Activated naive CD4-positive, alpha-beta T cell treated with anti-CD3 and anti-CD28 coated beads, Interleukin-2, amount 10 ng/mL, durations not matched to agents 7 days and 5 days (primary cell): ENCODE results near the gene PITPNC1.
"Not testable (repeated sequence)": the region's sequence is repeated elsewhere in the genome, so short reads cannot be mapped to it uniquely, and the experiment has no call there.

Source experiments
- CTCF ChIA-PET: fragments of 350-600 bp; sonication (Branson Sonifier 250); formaldehyde crosslinking; loops from one replicate; lab custom pipeline; 2021; ENCODE audit warnings: antibody characterized with exemption; lab: Charles Lee
- DNase-seq: peaks from one replicate; pipeline ENCODE4 v3.0.0-alpha.2; 2020
- H3K27ac Mint-ChIP-seq: one replicate; pipeline ENCODE4 v1.8.0; 2021; ENCODE audit warnings: mild to moderate bottlenecking, moderate library complexity, mixed read lengths
- H3K27me3 Mint-ChIP-seq: one replicate; pipeline ENCODE4 v1.8.0; 2021; ENCODE audit warnings: mild to moderate bottlenecking, mixed read lengths
- H3K36me3 Mint-ChIP-seq: one replicate; pipeline ENCODE4 v1.8.0; 2021; ENCODE audit warnings: mixed read lengths
- H3K4me1 Mint-ChIP-seq: one replicate; pipeline ENCODE4 v1.8.0; 2021; ENCODE audit warnings: mixed read lengths
- H3K4me3 Mint-ChIP-seq: one replicate; pipeline ENCODE4 v1.8.0; 2021; ENCODE audit warnings: mild to moderate bottlenecking, moderate library complexity, mixed read lengths
- H3K9me3 Mint-ChIP-seq: one replicate; pipeline ENCODE4 v1.8.0; 2021; ENCODE audit warnings: mixed read lengths

Gene PITPNC1

DNA sequence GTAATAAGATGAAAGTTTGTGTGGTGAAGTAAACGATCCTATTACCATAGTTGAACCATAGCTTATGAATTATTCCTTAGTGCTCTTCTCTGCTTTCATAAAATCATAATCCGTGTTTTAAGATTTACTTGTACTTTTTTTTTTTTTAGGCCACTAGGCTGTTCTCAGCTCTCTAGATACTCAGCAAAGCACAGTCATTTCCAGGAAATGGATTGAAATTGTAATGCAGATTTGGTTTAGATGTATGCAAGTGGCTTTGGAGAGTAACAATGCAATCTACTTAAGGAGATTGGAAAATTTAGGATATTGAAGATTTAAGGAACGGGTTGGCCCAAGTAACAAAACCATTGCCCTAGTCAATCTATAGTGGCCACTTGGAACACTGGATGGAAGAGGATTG is 125.1 kb downstream of the PITPNC1 start:
- Mint-ChIP-seq H3K36me3 (peaks cover 5% of the 10 kb centered on the region), H3K9me3 (peaks cover 3% of the 10 kb centered on the region), H3K4me1 (peaks cover 28% of the 10 kb centered on the region), H3K4me3 (no peak overlapping the region), H3K27ac (no peak overlapping the region), H3K27me3 (no peaks in the 10 kb centered on the region)
- no peak for DNase-seq
- CTCF ChIA-PET, result interaction anchor here (0.7 to 1.1 kb wide), 2 partner anchors 115 to 144 kb away, joined by 3 to 6 read pairs; no protein-coding TSS in a partner anchor

- peaks cover 8% of the 10 kb centered on the region for H3K9me3 Mint-ChIP-seq
- H3K27ac Mint-ChIP-seq, result no peak overlapping the region
- peaks cover 10% of the 10 kb centered on the region for H3K36me3 Mint-ChIP-seq
- CTCF ChIA-PET, result interaction anchor here (0.6 kb wide), 1 partner anchor 10 kb away, joined by 3 read pairs; no protein-coding TSS in a partner anchor
- H3K4me1 Mint-ChIP-seq, result peaks cover 28% of the 10 kb centered on the region
- DNase-seq, result no peak
- H3K4me3 Mint-ChIP-seq, result no peak overlapping the region
- H3K27me3 Mint-ChIP-seq, result no peaks in the 10 kb centered on the region
These were observed 126.1 kb downstream of the PITPNC1 start for GRCh38 chr17:67503184-67503583.

DNA sequence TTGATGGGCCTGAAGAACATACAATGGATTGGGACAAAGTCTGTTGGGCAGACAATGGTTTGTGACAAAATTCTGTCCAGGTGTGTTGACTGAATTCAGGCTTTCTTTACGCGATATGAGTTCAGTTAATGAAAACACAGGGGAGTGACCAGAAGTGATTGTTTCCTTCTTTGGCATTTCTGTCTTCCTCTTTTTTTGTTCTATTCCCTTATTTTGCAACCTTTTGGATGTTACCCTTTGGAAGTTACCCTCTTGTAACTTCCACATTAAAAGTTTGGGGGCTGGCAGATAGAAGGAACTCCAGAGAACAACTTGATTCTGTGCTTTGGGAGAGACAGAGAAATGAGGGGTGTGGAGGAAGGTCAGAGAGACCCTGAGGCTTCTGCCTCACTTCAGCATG is 126.7 kb downstream of the PITPNC1 start:
- H3K27ac Mint-ChIP-seq, result peak overlapping the region; percentile 16
- H3K4me3 Mint-ChIP-seq, result no peak overlapping the region
- H3K27me3 Mint-ChIP-seq, result no peaks in the 10 kb centered on the region
- CTCF ChIA-PET, result interaction anchor here (0.6 kb wide), 1 partner anchor 10 kb away, joined by 3 read pairs; no protein-coding TSS in a partner anchor
- H3K36me3 Mint-ChIP-seq, result peaks cover 13% of the 10 kb centered on the region
- DNase-seq, result no peak
- H3K9me3 Mint-ChIP-seq, result peaks cover 12% of the 10 kb centered on the region
- H3K4me1 Mint-ChIP-seq, result peaks cover 28% of the 10 kb centered on the region

- CTCF ChIA-PET, result no interaction called here
- no peak overlapping the region for H3K4me3 Mint-ChIP-seq
- no peak overlapping the region for H3K27ac Mint-ChIP-seq
- peaks cover 13% of the 10 kb centered on the region for H3K36me3 Mint-ChIP-seq
- no peak for DNase-seq
- H3K4me1 Mint-ChIP-seq, result peaks cover 28% of the 10 kb centered on the region
- peaks cover 12% of the 10 kb centered on the region for H3K9me3 Mint-ChIP-seq
- H3K27me3 Mint-ChIP-seq, result no peaks in the 10 kb centered on the region
These were observed 127.1 kb downstream of the PITPNC1 start for GRCh38 chr17:67504182-67504581.

DNA sequence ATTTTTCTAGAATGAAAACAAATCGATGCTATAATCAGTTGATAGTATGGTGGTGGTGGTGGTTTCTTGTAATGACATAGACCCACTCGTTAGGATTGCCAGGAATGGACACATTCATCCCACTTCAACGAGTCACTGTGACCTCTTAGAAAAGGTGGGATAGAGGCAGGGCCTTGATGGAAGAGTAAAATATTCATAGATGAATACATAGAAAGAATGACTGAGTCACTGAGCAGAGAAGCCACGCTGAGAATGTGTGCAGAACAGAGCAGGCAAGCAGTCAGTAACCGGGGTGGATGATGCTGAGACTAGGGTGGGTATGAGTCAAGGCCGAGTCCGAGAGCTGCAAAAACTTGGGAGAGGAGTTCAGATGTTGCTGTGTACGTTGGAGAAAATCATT is 129.9 kb downstream of the PITPNC1 start:
- DNase-seq, result no peak
- H3K4me3 Mint-ChIP-seq, result no peak overlapping the region
- peaks cover 13% of the 10 kb centered on the region for H3K36me3 Mint-ChIP-seq
- peaks cover 12% of the 10 kb centered on the region for H3K9me3 Mint-ChIP-seq
- no peaks in the 10 kb centered on the region for H3K27me3 Mint-ChIP-seq
- CTCF ChIA-PET, result no interaction called here
- no peak overlapping the region for H3K27ac Mint-ChIP-seq
- H3K4me1 Mint-ChIP-seq, result peaks cover 29% of the 10 kb centered on the region

DNA sequence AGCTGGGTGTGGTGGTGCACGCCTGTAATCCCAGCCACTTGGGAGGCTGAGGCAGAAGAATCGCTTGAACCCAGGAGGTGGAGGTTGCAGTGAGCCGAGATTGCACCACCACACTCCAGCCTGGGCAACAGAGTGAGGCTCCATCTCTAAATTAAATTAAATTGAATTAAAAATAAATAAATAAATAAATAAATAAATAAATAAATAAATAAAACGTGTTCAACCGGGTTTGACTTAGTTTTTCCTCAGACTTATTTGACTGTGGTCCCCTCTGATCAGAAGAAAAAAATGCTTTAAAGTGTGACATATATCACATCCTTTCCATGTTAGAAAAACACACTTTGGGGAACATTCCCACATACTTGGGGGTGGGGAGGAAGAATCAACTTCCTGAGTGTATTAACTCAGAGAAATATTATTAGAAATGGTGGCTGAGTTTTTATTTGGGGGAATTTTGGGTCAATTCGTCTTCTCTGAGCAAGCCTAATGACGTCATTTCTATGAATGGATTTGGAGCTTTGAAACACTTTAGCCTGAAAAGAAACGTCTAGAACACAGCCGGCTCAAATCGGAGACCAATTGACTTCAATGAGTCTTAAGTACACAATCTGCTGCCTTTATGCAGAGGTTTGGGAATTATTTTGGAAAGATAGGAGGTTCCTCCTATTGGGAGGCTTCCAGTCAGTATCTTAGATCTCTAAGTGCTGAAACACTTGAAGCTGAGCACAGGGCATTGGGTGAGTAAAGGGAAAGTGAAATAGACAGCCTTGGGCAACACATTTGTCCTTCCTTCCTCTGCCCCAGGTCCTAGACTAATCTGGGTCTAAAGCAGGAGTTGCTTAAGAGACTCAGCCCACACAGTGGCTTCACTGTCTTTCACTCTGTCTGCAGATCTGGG is 132.6 kb downstream of the PITPNC1 start:
- no peaks in the 10 kb centered on the region for H3K27me3 Mint-ChIP-seq
- CTCF ChIA-PET, result no interaction called here
- no peak overlapping the region for H3K4me3 Mint-ChIP-seq
- no peak for DNase-seq
- H3K27ac Mint-ChIP-seq, result no peak overlapping the region
- peaks cover 11% of the 10 kb centered on the region for H3K36me3 Mint-ChIP-seq
- H3K9me3 Mint-ChIP-seq, result peaks cover 12% of the 10 kb centered on the region
- H3K4me1 Mint-ChIP-seq, result peaks cover 16% of the 10 kb centered on the region

GRCh38 chr17:67511012-67511411 is 133.9 kb downstream of the PITPNC1 start:
- peaks cover 11% of the 10 kb centered on the region for H3K4me1 Mint-ChIP-seq
- no peaks in the 10 kb centered on the region for H3K27me3 Mint-ChIP-seq
- no peak for DNase-seq
- CTCF ChIA-PET, result interaction anchor here (1.4 kb wide), 1 partner anchor 35 kb away, joined by 3 read pairs; no protein-coding TSS in a partner anchor
- peaks cover 11% of the 10 kb centered on the region for H3K36me3 Mint-ChIP-seq
- H3K27ac Mint-ChIP-seq, result no peak overlapping the region
- H3K9me3 Mint-ChIP-seq, result peaks cover 12% of the 10 kb centered on the region
- no peak overlapping the region for H3K4me3 Mint-ChIP-seq

DNA sequence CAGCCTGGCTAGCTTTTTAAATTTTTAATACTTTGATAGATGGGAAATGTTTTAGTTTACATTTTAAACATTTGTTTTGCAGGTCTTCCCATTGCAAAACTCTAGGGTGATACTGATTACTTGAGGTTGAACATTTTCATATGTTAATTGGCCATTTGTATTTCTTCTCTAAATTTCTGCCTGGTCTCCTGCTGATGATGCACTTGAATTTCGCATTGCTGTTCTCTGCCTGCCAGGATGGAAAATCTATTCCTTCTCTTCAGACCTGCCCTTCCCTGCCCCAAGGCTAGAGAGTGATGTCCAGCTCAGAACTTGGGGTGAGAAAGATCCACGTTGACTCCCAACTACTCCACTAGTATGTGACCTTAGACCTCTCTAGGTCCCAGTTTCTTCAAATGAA is 134.7 kb downstream of the PITPNC1 start:
- Mint-ChIP-seq H3K36me3 (peaks cover 11% of the 10 kb centered on the region), H3K27me3 (no peaks in the 10 kb centered on the region), H3K9me3 (peaks cover 12% of the 10 kb centered on the region), H3K4me1 (peaks cover 11% of the 10 kb centered on the region), H3K27ac (no peak overlapping the region), H3K4me3 (no peak overlapping the region)
- DNase-seq, result no peak
- CTCF ChIA-PET, result interaction anchor here (1.4 kb wide), 1 partner anchor 36 kb away, joined by 3 read pairs; no protein-coding TSS in a partner anchor

DNA sequence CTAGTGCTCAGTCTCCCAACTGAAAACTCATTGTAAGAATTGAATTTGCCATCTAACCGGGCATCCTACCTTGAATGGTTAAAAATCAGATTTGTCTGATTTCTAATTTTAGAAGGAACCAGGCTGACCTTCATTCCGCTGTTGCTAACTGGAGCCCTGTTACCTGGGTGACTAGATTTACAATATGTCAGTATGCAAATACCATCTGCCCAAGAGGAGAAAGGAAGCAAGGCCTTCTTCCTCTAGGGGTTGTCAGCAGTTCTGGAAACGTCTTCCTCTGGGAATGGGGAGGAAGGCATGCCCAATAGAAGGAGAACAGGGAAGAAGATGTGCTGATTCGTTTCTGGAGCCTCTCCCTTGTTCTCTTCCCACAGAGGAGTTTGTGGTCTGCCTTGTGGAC is 137.9 kb downstream of the PITPNC1 start:
- CTCF ChIA-PET, result no interaction called here
- Mint-ChIP-seq H3K36me3 (peaks cover 2% of the 10 kb centered on the region), H3K9me3 (no peaks in the 10 kb centered on the region), H3K27ac (no peak overlapping the region), H3K27me3 (no peaks in the 10 kb centered on the region), H3K4me1 (peaks cover 19% of the 10 kb centered on the region), H3K4me3 (no peak overlapping the region)
- DNase-seq, result no peak

GRCh38 chr17:67515490-67516083 is 138.5 kb downstream of the PITPNC1 start:
- H3K27me3 Mint-ChIP-seq, result no peaks in the 10 kb centered on the region
- peaks cover 2% of the 10 kb centered on the region for H3K36me3 Mint-ChIP-seq
- H3K4me1 Mint-ChIP-seq, result peaks cover 21% of the 10 kb centered on the region
- DNase-seq, result no peak
- CTCF ChIA-PET, result no interaction called here
- no peak overlapping the region for H3K4me3 Mint-ChIP-seq
- no peaks in the 10 kb centered on the region for H3K9me3 Mint-ChIP-seq
- H3K27ac Mint-ChIP-seq, result no peak overlapping the region

GRCh38 chr17:67516571-67516970 is 139.5 kb downstream of the PITPNC1 start:
- DNase-seq, H3K9me3 Mint-ChIP-seq, H3K36me3 Mint-ChIP-seq, H3K27ac Mint-ChIP-seq, CTCF ChIA-PET, H3K27me3 Mint-ChIP-seq, H3K4me3 Mint-ChIP-seq: not testable (repeated sequence)
- H3K4me1 Mint-ChIP-seq, result peaks cover 25% of the 10 kb centered on the region

DNA sequence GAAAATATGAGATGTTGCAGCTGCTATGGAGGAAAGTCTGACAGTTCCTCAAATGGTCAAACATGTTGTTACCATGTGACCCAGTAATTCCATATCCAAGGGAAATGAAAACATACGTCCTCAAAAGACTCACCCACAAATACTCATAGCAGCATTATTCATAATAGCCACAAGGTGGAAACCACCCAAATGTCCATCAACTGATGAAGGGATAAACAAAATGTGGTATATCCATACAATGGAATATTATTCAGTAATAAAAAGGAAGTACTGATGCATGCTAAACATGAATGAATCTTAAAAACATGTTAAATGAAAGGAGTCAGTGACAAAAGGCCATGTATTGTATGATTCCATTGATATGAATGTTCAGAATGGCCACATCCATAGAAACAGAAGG is 140.2 kb downstream of the PITPNC1 start:
- CTCF ChIA-PET, result no interaction called here
- no peak overlapping the region for H3K27ac Mint-ChIP-seq
- H3K36me3 Mint-ChIP-seq, result peaks cover 8% of the 10 kb centered on the region
- no peaks in the 10 kb centered on the region for H3K27me3 Mint-ChIP-seq
- no peak overlapping the region for H3K4me3 Mint-ChIP-seq
- no peak for DNase-seq
- peaks cover 25% of the 10 kb centered on the region for H3K4me1 Mint-ChIP-seq
- no peaks in the 10 kb centered on the region for H3K9me3 Mint-ChIP-seq

GRCh38 chr17:67518876-67519275 is 141.8 kb downstream of the PITPNC1 start:
- Mint-ChIP-seq H3K27me3 (no peaks in the 10 kb centered on the region), H3K4me3 (no peak overlapping the region), H3K4me1 (peaks cover 25% of the 10 kb centered on the region), H3K36me3 (peaks cover 8% of the 10 kb centered on the region), H3K27ac (no peak overlapping the region), H3K9me3 (no peaks in the 10 kb centered on the region)
- CTCF ChIA-PET, result no interaction called here
- DNase-seq, result no peak

GRCh38 chr17:67519801-67520251 is 142.7 kb downstream of the PITPNC1 start:
- DNase-seq, result no peak
- no peaks in the 10 kb centered on the region for H3K9me3 Mint-ChIP-seq
- H3K4me3 Mint-ChIP-seq, result no peak overlapping the region
- H3K4me1 Mint-ChIP-seq, result peaks cover 25% of the 10 kb centered on the region
- H3K36me3 Mint-ChIP-seq, result peaks cover 8% of the 10 kb centered on the region
- no peak overlapping the region for H3K27ac Mint-ChIP-seq
- CTCF ChIA-PET, result no interaction called here
- no peaks in the 10 kb centered on the region for H3K27me3 Mint-ChIP-seq
